Hepatocyte (in vitro differentiated cells): ENCODE data around the gene SIRPD. TPM values are rescaled to one million over a fixed set of nuclear protein-coding genes. Genes with fewer than 3 reads are reported as not detected.

Experiments used
- DNase-seq: peaks from one replicate; pipeline ENCODE4 v3.0.0-alpha.2; 2016; ENCODE audit warnings: low spot score
- H2AFZ ChIP-seq: fragments of 200-600 bp; sonication (generic); 2 replicates; pipeline ENCODE4 v1.6.0; 2016; ENCODE audit warnings: antibody characterized with exemption, mild to moderate bottlenecking
- H3K27ac ChIP-seq: fragments of 200-600 bp; sonication (generic); 2 replicates; pipeline ENCODE4 v1.5.1; 2016; ENCODE audit warnings: mild to moderate bottlenecking
- H3K27me3 ChIP-seq: fragments of 200-600 bp; sonication (generic); 2 replicates; pipeline ENCODE4 v1.6.1; 2016
- H3K36me3 ChIP-seq: fragments of 200-600 bp; sonication (generic); replicated peaks from 2 replicates; pipeline ENCODE4 v1.5.1; 2016; ENCODE audit warnings: low read depth; ENCODE audit not compliant: insufficient read depth
- H3K4me1 ChIP-seq: fragments of 200-600 bp; sonication (generic); 2 replicates; pipeline ENCODE4 v1.5.1; 2016; ENCODE audit warnings: mild to moderate bottlenecking, moderate library complexity; ENCODE audit not compliant: insufficient read depth
- H3K4me2 ChIP-seq: fragments of 200-600 bp; sonication (generic); 2 replicates; pipeline ENCODE4 v1.6.0; 2016
- H3K4me3 ChIP-seq: fragments of 200-600 bp; sonication (generic); 2 replicates; pipeline ENCODE4 v1.5.1; 2016; ENCODE audit warnings: mild to moderate bottlenecking
- H3K79me2 ChIP-seq: fragments of 200-600 bp; sonication (generic); 2 replicates; pipeline ENCODE4 v1.6.0; 2017; ENCODE audit warnings: mild to moderate bottlenecking
- H3K9me2 ChIP-seq: fragments of 200-600 bp; sonication (generic); replicated peaks from 2 replicates; pipeline ENCODE4 v1.6.0; 2017; ENCODE audit warnings: mild to moderate bottlenecking; ENCODE audit not compliant: insufficient read depth
- H3K9me3 ChIP-seq: fragments of 200-600 bp; sonication (generic); 2 replicates; pipeline ENCODE4 v1.5.1; 2016; ENCODE audit warnings: low read depth, mild to moderate bottlenecking
- H4K20me1 ChIP-seq: fragments of 200-600 bp; sonication (generic); 2 replicates; pipeline ENCODE4 v1.6.0; 2016; ENCODE audit warnings: mild to moderate bottlenecking; ENCODE audit not compliant: insufficient read depth, poor library complexity, severe bottlenecking
- EZH2 ChIP-seq: fragments of 200-600 bp; sonication (generic); IDR thresholded peaks from 2 replicates; pipeline ENCODE4 v1.6.1; 2016; ENCODE audit warnings: antibody characterized with exemption, mild to moderate bottlenecking, borderline replicate concordance
- EZH2phosphoT487 ChIP-seq: fragments of 200-600 bp; sonication (generic); IDR thresholded peaks from one replicate; pipeline ENCODE4 v1.6.1; 2018; ENCODE audit warnings: antibody characterized with exemption, mild to moderate bottlenecking, low read depth, moderate library complexity; ENCODE audit not compliant: unreplicated experiment, severe bottlenecking
- WGBS: methylation state at CpG from one replicate; pipeline ENCODE4 v1.1.6; 2016; ENCODE audit warnings: low lambda C conversion rate; ENCODE audit errors: missing lambda C conversion rate; 5-methylcytosine and 5-hydroxymethylcytosine counted together
- polyA plus RNA-seq: library from polyadenylated mRNA; unstranded; fragments of >200 nt; fragmentation: Nextera tagmentation; extraction: Ambion mirVana; gene quantifications from 2 replicates; pipeline ENCODE4 v1.2.1, GENCODE V29; 2016
- total RNA-seq: library from RNA; depleted of rRNA; stranded (reverse); fragments of >200 nt; gene quantifications from 2 replicates; pipeline ENCODE4 v1.2.3, GENCODE V29; 2014
- TF ChIP-seq, protein P1 (sequence below): fragments of 200-600 bp; sonication (generic); IDR thresholded peaks from 2 replicates; pipeline ENCODE4 v1.5.1; 2016; ENCODE audit warnings: antibody characterized with exemption, mild to moderate bottlenecking; ENCODE audit not compliant: poor library complexity

The SIRPD gene
- total and polyA plus RNA-seq, 2 experiments from 2014 or later = not detected

DNA sequence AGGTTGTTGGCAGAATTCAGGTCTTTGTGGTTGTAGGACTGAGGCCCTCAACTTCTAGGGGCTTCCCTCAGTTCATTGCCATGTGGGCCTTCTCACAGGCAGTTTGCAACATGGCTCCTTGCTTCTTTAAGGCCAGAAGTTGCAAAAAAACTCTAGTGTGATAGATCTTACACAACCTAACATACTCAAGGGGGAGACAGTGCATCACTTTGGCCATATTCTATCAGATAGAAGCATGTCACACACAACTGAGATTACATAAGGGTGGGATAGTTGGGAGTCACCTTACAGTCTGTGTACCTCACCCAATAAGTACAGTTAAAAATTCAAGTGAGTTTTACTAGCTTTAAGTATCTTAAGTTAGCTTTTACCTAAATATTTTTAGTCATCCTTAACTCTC lies 1.6 kb downstream of the SIRPD start:
- no peak for DNase-seq
- no peaks in the 10 kb centered on the region for H3K36me3 ChIP-seq
- no peak overlapping the region for H3K27ac ChIP-seq
- no peaks in the 10 kb centered on the region for H3K9me3 ChIP-seq
- no peaks in the 10 kb centered on the region for H3K9me2 ChIP-seq
- no peak overlapping the region for H2AFZ ChIP-seq
- TF ChIP-seq EZH2 (no peak), EZH2phosphoT487 (no peak)
- TF ChIP-seq, protein P1, sequence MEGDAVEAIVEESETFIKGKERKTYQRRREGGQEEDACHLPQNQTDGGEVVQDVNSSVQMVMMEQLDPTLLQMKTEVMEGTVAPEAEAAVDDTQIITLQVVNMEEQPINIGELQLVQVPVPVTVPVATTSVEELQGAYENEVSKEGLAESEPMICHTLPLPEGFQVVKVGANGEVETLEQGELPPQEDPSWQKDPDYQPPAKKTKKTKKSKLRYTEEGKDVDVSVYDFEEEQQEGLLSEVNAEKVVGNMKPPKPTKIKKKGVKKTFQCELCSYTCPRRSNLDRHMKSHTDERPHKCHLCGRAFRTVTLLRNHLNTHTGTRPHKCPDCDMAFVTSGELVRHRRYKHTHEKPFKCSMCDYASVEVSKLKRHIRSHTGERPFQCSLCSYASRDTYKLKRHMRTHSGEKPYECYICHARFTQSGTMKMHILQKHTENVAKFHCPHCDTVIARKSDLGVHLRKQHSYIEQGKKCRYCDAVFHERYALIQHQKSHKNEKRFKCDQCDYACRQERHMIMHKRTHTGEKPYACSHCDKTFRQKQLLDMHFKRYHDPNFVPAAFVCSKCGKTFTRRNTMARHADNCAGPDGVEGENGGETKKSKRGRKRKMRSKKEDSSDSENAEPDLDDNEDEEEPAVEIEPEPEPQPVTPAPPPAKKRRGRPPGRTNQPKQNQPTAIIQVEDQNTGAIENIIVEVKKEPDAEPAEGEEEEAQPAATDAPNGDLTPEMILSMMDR = no peak
- no peak overlapping the region for H3K4me3 ChIP-seq
- H4K20me1 ChIP-seq = no peaks in the 10 kb centered on the region
- H3K4me2 ChIP-seq = no peak overlapping the region
- no peaks in the 10 kb centered on the region for H3K4me1 ChIP-seq
- H3K27me3 ChIP-seq = no peaks in the 10 kb centered on the region
- H3K79me2 ChIP-seq = no peaks in the 10 kb centered on the region

DNA sequence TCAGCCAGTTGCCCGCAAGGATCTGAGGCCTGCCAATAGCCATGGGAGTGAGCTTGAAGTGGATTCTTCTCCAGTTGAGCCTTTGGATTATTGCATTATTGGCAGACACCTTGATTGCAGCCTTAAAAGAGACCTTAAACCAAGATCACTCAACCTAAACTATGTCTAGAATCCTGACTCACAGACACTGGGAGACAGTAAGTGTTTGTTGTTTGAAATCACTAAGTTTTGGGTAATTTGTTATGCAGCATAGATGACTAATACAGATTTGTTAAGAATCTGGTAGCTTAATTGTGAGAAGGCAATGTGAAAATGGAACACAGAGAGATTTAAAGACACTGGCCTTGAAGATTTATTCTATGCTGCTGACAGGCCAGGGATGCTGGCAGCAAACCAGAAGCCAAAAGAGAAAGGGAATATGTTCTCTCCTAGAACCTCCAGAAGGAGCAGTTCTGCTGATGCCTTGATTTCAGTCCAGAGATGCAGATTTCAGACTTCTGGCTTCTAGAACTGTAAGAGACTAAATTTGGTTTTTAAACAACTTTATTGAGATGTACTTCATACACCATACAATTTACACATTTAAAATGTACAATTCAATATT lies 17.6 kb downstream of the SIRPD start:
- H3K9me2 ChIP-seq = no peaks in the 10 kb centered on the region
- no peak overlapping the region for H2AFZ ChIP-seq
- H3K4me2 ChIP-seq = no peak overlapping the region
- H3K36me3 ChIP-seq = no peaks in the 10 kb centered on the region
- no peaks in the 10 kb centered on the region for H3K4me1 ChIP-seq
- no peak overlapping the region for H3K4me3 ChIP-seq
- DNase-seq = no peak
- TF ChIP-seq, protein P1 = no peak
- TF ChIP-seq EZH2phosphoT487 (no peak), EZH2 (no peak)
- 100% methylated on average over 1 of the region's 1 CpG for WGBS
- H3K27ac ChIP-seq = no peak overlapping the region
- no peaks in the 10 kb centered on the region for H3K9me3 ChIP-seq
- H3K27me3 ChIP-seq = peaks cover 3% of the 10 kb centered on the region
- no peaks in the 10 kb centered on the region for H3K79me2 ChIP-seq
- no peaks in the 10 kb centered on the region for H4K20me1 ChIP-seq

DNA sequence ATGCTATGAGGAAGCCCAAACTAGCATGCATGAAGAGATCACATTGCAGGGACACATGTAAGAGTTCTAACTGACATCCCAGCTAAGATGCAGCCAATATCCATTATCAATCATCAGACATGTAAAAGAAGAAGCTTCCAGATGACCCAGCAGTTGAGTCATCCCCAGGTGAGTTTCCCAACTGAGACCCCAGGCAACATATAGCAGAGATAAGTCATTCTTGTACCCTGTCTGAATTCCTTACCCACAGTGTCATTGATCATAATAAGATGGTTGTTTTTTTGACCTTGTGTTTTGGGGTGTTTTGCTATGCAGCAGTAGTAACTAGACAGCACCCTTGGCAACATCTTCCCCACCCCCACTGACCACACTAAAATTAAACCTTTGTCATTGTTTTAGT lies 18.9 kb downstream of the SIRPD start:
- no peak overlapping the region for H3K27ac ChIP-seq
- TF ChIP-seq EZH2 (no peak), EZH2phosphoT487 (no peak)
- TF ChIP-seq, protein P1 = no peak
- no peaks in the 10 kb centered on the region for H3K9me3 ChIP-seq
- H3K4me3 ChIP-seq = no peak overlapping the region
- no peak overlapping the region for H2AFZ ChIP-seq
- H3K36me3 ChIP-seq = no peaks in the 10 kb centered on the region
- no peaks in the 10 kb centered on the region for H3K4me1 ChIP-seq
- H3K9me2 ChIP-seq = no peaks in the 10 kb centered on the region
- peaks cover 3% of the 10 kb centered on the region for H3K27me3 ChIP-seq
- H3K4me2 ChIP-seq = no peak overlapping the region
- H3K79me2 ChIP-seq = no peaks in the 10 kb centered on the region
- no peaks in the 10 kb centered on the region for H4K20me1 ChIP-seq
- DNase-seq = no peak

DNA sequence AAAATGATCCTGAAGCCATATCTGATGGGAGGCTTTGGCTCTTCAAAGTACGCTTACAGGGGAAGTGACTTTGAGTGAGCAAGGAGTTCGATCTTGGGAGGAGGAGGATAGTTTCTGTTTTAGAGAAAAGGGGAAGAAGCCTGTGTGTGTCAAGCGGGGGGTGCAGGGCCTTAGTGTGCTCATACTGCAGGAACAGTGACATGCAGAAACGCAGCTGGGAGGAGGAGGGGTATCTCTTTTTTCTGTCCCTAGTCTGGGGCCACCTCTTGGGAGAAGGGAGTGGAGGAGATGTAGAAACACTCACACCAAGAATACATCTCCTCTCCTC lies 19.8 kb downstream of the SIRPD start:
- Histone ChIP-seq H4K20me1 (no peaks in the 10 kb centered on the region), H3K79me2 (no peaks in the 10 kb centered on the region), H2AFZ (no peak overlapping the region), H3K36me3 (no peaks in the 10 kb centered on the region), H3K27ac (no peak overlapping the region), H3K27me3 (peaks cover 3% of the 10 kb centered on the region), H3K9me3 (no peaks in the 10 kb centered on the region), H3K4me3 (no peak overlapping the region), H3K9me2 (no peaks in the 10 kb centered on the region), H3K4me2 (no peak overlapping the region), H3K4me1 (no peaks in the 10 kb centered on the region)
- 73% methylated on average over 4 of the region's 4 CpGs for WGBS
- DNase-seq = no peak
- TF ChIP-seq, protein P1 = no peak
- TF ChIP-seq EZH2 (no peak), EZH2phosphoT487 (no peak)
